DOHH2 (cell line): ENCODE measurements around the gene ZNF648.

ENCODE experiments used
- H3F3A ChIP-seq: fragments of 200-600 bp; sonication (generic), shearing (Covaris generic); 2 replicates; pipeline ENCODE4 v1.6.0; 2016; ENCODE audit warnings: antibody characterized with exemption, mild to moderate bottlenecking; ENCODE audit not compliant: control insufficient read depth, insufficient read depth
- H3K27ac ChIP-seq: fragments of 200-600 bp; sonication (generic); 2 replicates; pipeline ENCODE4 v1.5.1; 2014; ENCODE audit warnings: low read depth, mild to moderate bottlenecking, low read length, moderate library complexity
- H3K27me3 ChIP-seq: fragments of 200-600 bp; sonication (generic); 2 replicates; pipeline ENCODE4 v1.6.1; 2014; ENCODE audit warnings: mild to moderate bottlenecking, low read length, mixed read lengths; ENCODE audit not compliant: control insufficient read depth
- H3K36me3 ChIP-seq: fragments of 200-600 bp; sonication (generic); 2 replicates; pipeline ENCODE4 v1.6.1; 2014; ENCODE audit warnings: mild to moderate bottlenecking, low read length, moderate library complexity, mixed read lengths; ENCODE audit not compliant: control insufficient read depth
- H3K4me1 ChIP-seq: fragments of 200-600 bp; sonication (generic); 2 replicates; pipeline ENCODE4 v1.6.1; 2014; ENCODE audit warnings: mild to moderate bottlenecking, low read length, mixed read lengths; ENCODE audit not compliant: control insufficient read depth
- H3K4me2 ChIP-seq: fragments of 200-600 bp; sonication (generic); 2 replicates; pipeline ENCODE4 v1.6.0; 2014; ENCODE audit warnings: mild to moderate bottlenecking, low read length, moderate library complexity
- H3K4me3 ChIP-seq: fragments of 200-600 bp; sonication (generic); 2 replicates; pipeline ENCODE4 v1.5.1; 2014; ENCODE audit warnings: mild to moderate bottlenecking, low read length, mixed read lengths
- H3K79me2 ChIP-seq: fragments of 200-600 bp; sonication (generic); 2 replicates; pipeline ENCODE4 v1.6.1; 2014; ENCODE audit warnings: mild to moderate bottlenecking, low read length, mixed read lengths; ENCODE audit not compliant: control insufficient read depth
- H3K9me2 ChIP-seq: fragments of 200-600 bp; sonication (generic); replicated peaks from 2 replicates; pipeline ENCODE4 v1.6.1; 2014; ENCODE audit warnings: mild to moderate bottlenecking, low read length, mixed read lengths; ENCODE audit not compliant: control insufficient read depth
- H3K9me3 ChIP-seq: fragments of 200-600 bp; sonication (generic); 2 replicates; pipeline ENCODE4 v1.6.1; 2014; ENCODE audit warnings: antibody characterized with exemption, low read length, mixed read lengths; ENCODE audit not compliant: control insufficient read depth, insufficient read depth
- H4K20me1 ChIP-seq: fragments of 200-600 bp; sonication (generic); 2 replicates; pipeline ENCODE4 v1.6.0; 2014; ENCODE audit warnings: low read depth, mild to moderate bottlenecking, antibody characterized with exemption, low read length, moderate library complexity; ENCODE audit not compliant: control insufficient read depth, insufficient read depth
- EZH2phosphoT487 ChIP-seq: fragments of 200-600 bp; sonication (generic); IDR thresholded peaks from 2 replicates; pipeline ENCODE4 v1.6.1; 2017; ENCODE audit warnings: borderline replicate concordance, mild to moderate bottlenecking, antibody characterized with exemption, low read length, moderate library complexity, mixed read lengths
- TF ChIP-seq, protein P1 (sequence below): fragments of 200-600 bp; sonication (generic); IDR thresholded peaks from one replicate; pipeline ENCODE4 v1.5.1; 2014; ENCODE audit warnings: antibody characterized with exemption, mild to moderate bottlenecking, low read depth, low read length; ENCODE audit not compliant: poor library complexity, severe bottlenecking

The ZNF648 gene

DNA sequence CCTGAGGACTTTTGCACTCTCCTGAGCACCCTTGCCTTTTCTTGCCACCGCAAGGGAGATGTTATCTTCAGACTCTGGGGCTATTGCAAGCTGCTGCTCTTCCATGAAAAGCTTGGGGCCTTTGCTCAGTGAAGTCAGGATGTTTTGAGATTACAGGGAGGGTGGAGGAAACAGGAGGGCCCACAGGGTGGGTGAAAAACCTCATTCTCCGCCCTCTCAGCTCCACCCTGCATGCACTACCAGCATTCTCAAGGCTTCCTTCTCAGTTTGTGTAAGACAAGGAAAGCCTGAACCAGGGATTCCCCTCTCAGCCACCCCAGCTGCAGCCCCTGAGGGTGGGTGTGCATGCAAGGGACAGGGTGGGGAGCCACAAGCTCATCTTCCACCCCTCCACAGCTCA, 25.8 kb upstream of the ZNF648 start:
- no peak overlapping the region for H3K4me3 ChIP-seq
- H3K27me3 ChIP-seq: 0 out of 2 replicates have a peak, but pooled peaks cover 2% of the 10 kb centered on the region
- no peaks in the 10 kb centered on the region for H3K79me2 ChIP-seq
- H3K4me1 ChIP-seq: no peaks in the 10 kb centered on the region
- H3K27ac ChIP-seq: no peak overlapping the region
- H3K9me2 ChIP-seq: no peaks in the 10 kb centered on the region
- H3K9me3 ChIP-seq: no peaks in the 10 kb centered on the region
- no peaks in the 10 kb centered on the region for H3F3A ChIP-seq
- no peaks in the 10 kb centered on the region for H3K36me3 ChIP-seq
- H4K20me1 ChIP-seq: no peaks in the 10 kb centered on the region
- no peak overlapping the region for H3K4me2 ChIP-seq
- no peak for TF ChIP-seq EZH2phosphoT487
- TF ChIP-seq, protein P1, sequence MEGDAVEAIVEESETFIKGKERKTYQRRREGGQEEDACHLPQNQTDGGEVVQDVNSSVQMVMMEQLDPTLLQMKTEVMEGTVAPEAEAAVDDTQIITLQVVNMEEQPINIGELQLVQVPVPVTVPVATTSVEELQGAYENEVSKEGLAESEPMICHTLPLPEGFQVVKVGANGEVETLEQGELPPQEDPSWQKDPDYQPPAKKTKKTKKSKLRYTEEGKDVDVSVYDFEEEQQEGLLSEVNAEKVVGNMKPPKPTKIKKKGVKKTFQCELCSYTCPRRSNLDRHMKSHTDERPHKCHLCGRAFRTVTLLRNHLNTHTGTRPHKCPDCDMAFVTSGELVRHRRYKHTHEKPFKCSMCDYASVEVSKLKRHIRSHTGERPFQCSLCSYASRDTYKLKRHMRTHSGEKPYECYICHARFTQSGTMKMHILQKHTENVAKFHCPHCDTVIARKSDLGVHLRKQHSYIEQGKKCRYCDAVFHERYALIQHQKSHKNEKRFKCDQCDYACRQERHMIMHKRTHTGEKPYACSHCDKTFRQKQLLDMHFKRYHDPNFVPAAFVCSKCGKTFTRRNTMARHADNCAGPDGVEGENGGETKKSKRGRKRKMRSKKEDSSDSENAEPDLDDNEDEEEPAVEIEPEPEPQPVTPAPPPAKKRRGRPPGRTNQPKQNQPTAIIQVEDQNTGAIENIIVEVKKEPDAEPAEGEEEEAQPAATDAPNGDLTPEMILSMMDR: no peak

DNA sequence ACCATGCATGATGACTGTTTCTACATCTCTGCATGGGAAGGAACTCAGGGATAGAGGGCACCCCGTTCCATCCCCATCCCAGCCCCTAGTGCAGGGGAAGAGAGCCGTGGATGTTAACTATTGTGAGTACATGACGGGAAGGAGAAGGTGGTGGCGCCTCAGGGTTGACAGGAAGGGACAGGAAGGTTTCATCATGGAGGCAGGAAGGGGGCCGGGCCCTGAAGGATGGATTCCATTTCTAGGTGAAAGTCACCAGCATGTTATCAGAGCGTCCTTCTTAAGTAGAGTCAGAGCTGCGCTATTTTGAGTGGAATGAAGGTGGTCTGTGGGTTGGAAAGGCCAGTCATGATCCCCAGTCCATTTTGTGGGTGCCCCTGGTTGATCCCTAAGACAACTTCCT, 25.1 kb upstream of the ZNF648 start:
- TF ChIP-seq, protein P1: no peak
- TF ChIP-seq EZH2phosphoT487: no peak
- H3K36me3 ChIP-seq: no peaks in the 10 kb centered on the region
- H3K9me2 ChIP-seq: no peaks in the 10 kb centered on the region
- H4K20me1 ChIP-seq: no peaks in the 10 kb centered on the region
- H3K27me3 ChIP-seq: 0 out of 2 replicates have a peak, but pooled peaks cover 2% of the 10 kb centered on the region
- H3F3A ChIP-seq: no peaks in the 10 kb centered on the region
- no peaks in the 10 kb centered on the region for H3K9me3 ChIP-seq
- H3K4me1 ChIP-seq: no peaks in the 10 kb centered on the region
- H3K4me2 ChIP-seq: no peak overlapping the region
- H3K4me3 ChIP-seq: no peak overlapping the region
- no peak overlapping the region for H3K27ac ChIP-seq
- H3K79me2 ChIP-seq: no peaks in the 10 kb centered on the region

DNA sequence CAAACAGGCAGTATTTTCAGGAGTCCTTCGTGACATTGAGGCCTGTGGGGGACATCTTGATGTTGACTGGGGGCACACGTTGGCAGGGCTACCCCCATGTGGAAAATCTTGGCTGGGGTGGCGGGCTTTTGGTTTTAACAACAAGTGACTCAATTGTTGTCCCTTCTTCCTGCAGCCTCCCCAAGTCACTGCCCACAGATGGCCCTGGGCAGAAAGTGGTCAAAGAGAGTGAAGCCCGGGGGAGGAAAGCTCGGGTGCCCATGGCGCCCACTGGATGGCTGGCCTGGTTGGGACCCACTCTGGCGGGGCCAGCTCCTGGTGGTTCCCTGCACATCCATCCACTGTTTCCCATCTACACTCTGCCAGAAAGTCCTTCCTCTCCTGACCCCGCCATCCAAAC, 24.6 kb upstream of the ZNF648 start:
- Histone ChIP-seq H3K79me2 (no peaks in the 10 kb centered on the region), H3K9me3 (no peaks in the 10 kb centered on the region), H3F3A (no peaks in the 10 kb centered on the region), H4K20me1 (no peaks in the 10 kb centered on the region), H3K9me2 (no peaks in the 10 kb centered on the region), H3K4me1 (no peaks in the 10 kb centered on the region), H3K4me3 (no peak overlapping the region), H3K36me3 (no peaks in the 10 kb centered on the region), H3K4me2 (no peak overlapping the region), H3K27me3 (0 out of 2 replicates have a peak, but pooled peaks cover 2% of the 10 kb centered on the region), H3K27ac (no peak overlapping the region)
- TF ChIP-seq, protein P1: no peak
- TF ChIP-seq EZH2phosphoT487: no peak
